ENCODE results near the gene EML4.
"Not testable (repeated sequence)": the region's sequence is repeated elsewhere in the genome, so short reads cannot be mapped to it uniquely, and the experiment has no call there.

EML4 gene

GRCh38 chr2:42331569-42332284 is 162.6 kb downstream of the EML4 start:
- H3K4me2 ChIP-seq (ENCODE audit: low read depth, low read length, poor library complexity, severe bottlenecking) = no peak overlapping the region
- H3K79me2 ChIP-seq (ENCODE audit: insufficient read depth, low read length) = no peaks in the 10 kb centered on the region
- H3K9ac ChIP-seq (ENCODE audit: low read depth, low read length, poor library complexity, severe bottlenecking) = no peak overlapping the region
- H3K36me3 ChIP-seq (ENCODE audit: insufficient read depth, low read length) = peaks cover 50% of the 10 kb centered on the region; the same call in 1 of the 2 replicates
- no peaks in the 10 kb centered on the region for H3K9me2 ChIP-seq (replicated peaks; ENCODE audit: low read depth, low read length)
- H3K4me1 ChIP-seq (ENCODE audit: insufficient read depth, low read length, poor library complexity, severe bottlenecking) = no peaks in the 10 kb centered on the region
- no peak for TF ChIP-seq CTCF (conservative IDR thresholded peaks at IDR 0.05; ENCODE audit: low read length)
- H3F3A ChIP-seq (ENCODE audit: low read depth) = no peaks in the 10 kb centered on the region
- H4K20me1 ChIP-seq (ENCODE audit: insufficient read depth, low read length, poor library complexity, severe bottlenecking) = no peaks in the 10 kb centered on the region
- H3K9me3 ChIP-seq (ENCODE audit: insufficient read depth, low read depth, low read length) = no peaks in the 10 kb centered on the region
- H3K27me3 ChIP-seq (ENCODE audit: insufficient read depth, low read length, poor library complexity, severe bottlenecking) = no peaks in the 10 kb centered on the region
- H3K4me3 ChIP-seq (ENCODE audit: low read length, poor library complexity, severe bottlenecking) = no peak overlapping the region
- no peak overlapping the region for H2AFZ ChIP-seq (ENCODE audit: low read length)

GRCh38 chr2:42332575-42332974 is 163.4 kb downstream of the EML4 start:
- H3K27me3 ChIP-seq (ENCODE audit: insufficient read depth, low read length, poor library complexity, severe bottlenecking) = no peaks in the 10 kb centered on the region
- no peaks in the 10 kb centered on the region for H3K9me2 ChIP-seq (replicated peaks; ENCODE audit: low read depth, low read length)
- H3K9ac ChIP-seq (ENCODE audit: low read depth, low read length, poor library complexity, severe bottlenecking) = no peak overlapping the region
- no peak overlapping the region for H3K4me2 ChIP-seq (ENCODE audit: low read depth, low read length, poor library complexity, severe bottlenecking)
- H3K79me2 ChIP-seq (ENCODE audit: insufficient read depth, low read length) = no peaks in the 10 kb centered on the region
- TF ChIP-seq EZH2phosphoT487 (IDR thresholded peaks at IDR 0.05; ENCODE audit: borderline replicate concordance) = no peak
- peaks cover 43% of the 10 kb centered on the region; the same call in 1 of the 2 replicates for H3K36me3 ChIP-seq (ENCODE audit: insufficient read depth, low read length)
- no peak overlapping the region for H2AFZ ChIP-seq (ENCODE audit: low read length)
- no peak overlapping the region for H3K4me3 ChIP-seq (ENCODE audit: low read length, poor library complexity, severe bottlenecking)
- H3F3A ChIP-seq (ENCODE audit: low read depth) = no peaks in the 10 kb centered on the region
- no peaks in the 10 kb centered on the region for H3K9me3 ChIP-seq (ENCODE audit: insufficient read depth, low read depth, low read length)
- H4K20me1 ChIP-seq (ENCODE audit: insufficient read depth, low read length, poor library complexity, severe bottlenecking) = no peaks in the 10 kb centered on the region
- no peaks in the 10 kb centered on the region for H3K4me1 ChIP-seq (ENCODE audit: insufficient read depth, low read length, poor library complexity, severe bottlenecking)

- no peak overlapping the region for H3K9ac ChIP-seq (ENCODE audit: low read depth, low read length, poor library complexity, severe bottlenecking)
- no peak for TF ChIP-seq CTCF (conservative IDR thresholded peaks at IDR 0.05; ENCODE audit: low read length)
- no peak for TF ChIP-seq EZH2phosphoT487 (IDR thresholded peaks at IDR 0.05; ENCODE audit: borderline replicate concordance)
- peaks cover 43% of the 10 kb centered on the region; the same call in 1 of the 2 replicates for H3K36me3 ChIP-seq (ENCODE audit: insufficient read depth, low read length)
- no peaks in the 10 kb centered on the region for H3K4me1 ChIP-seq (ENCODE audit: insufficient read depth, low read length, poor library complexity, severe bottlenecking)
- H3K9me3 ChIP-seq (ENCODE audit: insufficient read depth, low read depth, low read length) = no peaks in the 10 kb centered on the region
- no peaks in the 10 kb centered on the region for H4K20me1 ChIP-seq (ENCODE audit: insufficient read depth, low read length, poor library complexity, severe bottlenecking)
- no peak overlapping the region for H3K4me2 ChIP-seq (ENCODE audit: low read depth, low read length, poor library complexity, severe bottlenecking)
- H3F3A ChIP-seq (ENCODE audit: low read depth) = no peaks in the 10 kb centered on the region
- no peaks in the 10 kb centered on the region for H3K27me3 ChIP-seq (ENCODE audit: insufficient read depth, low read length, poor library complexity, severe bottlenecking)
- H3K79me2 ChIP-seq (ENCODE audit: insufficient read depth, low read length) = no peaks in the 10 kb centered on the region
- no peak overlapping the region for H2AFZ ChIP-seq (ENCODE audit: low read length)
- no peak overlapping the region for H3K4me3 ChIP-seq (ENCODE audit: low read length, poor library complexity, severe bottlenecking)
- H3K9me2 ChIP-seq (replicated peaks; ENCODE audit: low read depth, low read length) = no peaks in the 10 kb centered on the region
Measured at GRCh38 chr2:42333579-42333978, 164.4 kb downstream of the EML4 start.

GRCh38 chr2:42334220-42334619 is 165.1 kb downstream of the EML4 start:
- Histone ChIP-seq H2AFZ (ENCODE audit: low read length) (no peak overlapping the region), H3K4me2 (ENCODE audit: low read depth, low read length, poor library complexity, severe bottlenecking) (no peak overlapping the region), H3K79me2 (ENCODE audit: insufficient read depth, low read length) (no peaks in the 10 kb centered on the region), H3K27me3 (ENCODE audit: insufficient read depth, low read length, poor library complexity, severe bottlenecking) (no peaks in the 10 kb centered on the region), H3K9me2 (replicated peaks; ENCODE audit: low read depth, low read length) (no peaks in the 10 kb centered on the region), H3K4me1 (ENCODE audit: insufficient read depth, low read length, poor library complexity, severe bottlenecking) (no peaks in the 10 kb centered on the region), H3K9ac (ENCODE audit: low read depth, low read length, poor library complexity, severe bottlenecking) (no peak overlapping the region), H3F3A (ENCODE audit: low read depth) (no peaks in the 10 kb centered on the region), H3K9me3 (ENCODE audit: insufficient read depth, low read depth, low read length) (no peaks in the 10 kb centered on the region), H4K20me1 (ENCODE audit: insufficient read depth, low read length, poor library complexity, severe bottlenecking) (no peaks in the 10 kb centered on the region), H3K4me3 (ENCODE audit: low read length, poor library complexity, severe bottlenecking) (no peak overlapping the region), H3K36me3 (ENCODE audit: insufficient read depth, low read length) (peaks cover 43% of the 10 kb centered on the region; the same call in 1 of the 2 replicates)
- TF ChIP-seq CTCF (conservative IDR thresholded peaks at IDR 0.05; ENCODE audit: low read length) = no peak
- TF ChIP-seq EZH2phosphoT487 (IDR thresholded peaks at IDR 0.05; ENCODE audit: borderline replicate concordance) = no peak

GRCh38 chr2:42334865-42335264 is 165.7 kb downstream of the EML4 start:
- not testable (repeated sequence) for H3K9me3 ChIP-seq (ENCODE audit: insufficient read depth, low read depth, low read length); H3K27me3 ChIP-seq (ENCODE audit: insufficient read depth, low read length, poor library complexity, severe bottlenecking); H3F3A ChIP-seq (ENCODE audit: low read depth); H3K4me1 ChIP-seq (ENCODE audit: insufficient read depth, low read length, poor library complexity, severe bottlenecking); H3K79me2 ChIP-seq (ENCODE audit: insufficient read depth, low read length); H3K9ac ChIP-seq (ENCODE audit: low read depth, low read length, poor library complexity, severe bottlenecking); H4K20me1 ChIP-seq (ENCODE audit: insufficient read depth, low read length, poor library complexity, severe bottlenecking); H3K4me3 ChIP-seq (ENCODE audit: low read length, poor library complexity, severe bottlenecking); H3K4me2 ChIP-seq (ENCODE audit: low read depth, low read length, poor library complexity, severe bottlenecking); H2AFZ ChIP-seq (ENCODE audit: low read length); H3K9me2 ChIP-seq (replicated peaks; ENCODE audit: low read depth, low read length)
- H3K36me3 ChIP-seq (ENCODE audit: insufficient read depth, low read length) = peaks cover 37% of the 10 kb centered on the region; the same call in 1 of the 2 replicates
